Effector memory CD4-positive, alpha-beta T cell (primary cell): Measurements from ENCODE around the gene EIF4EBP2.

Experiments
- DNase-seq, 3 donors: peaks; one replicate each; pipeline ENCODE4 v3.0.0-alpha.2; 2020
- H3K27ac ChIP-seq: 2 replicates; pipeline ENCODE4 v1.7.0; 2013; ENCODE audit warnings: mild to moderate bottlenecking, low read length, moderate library complexity; ENCODE audit not compliant: insufficient read depth, poor library complexity, severe bottlenecking
- H3K27me3 ChIP-seq: replicated peaks from 2 replicates; pipeline ENCODE4 v1.7.0; 2013; ENCODE audit warnings: mild to moderate bottlenecking, low read length; ENCODE audit not compliant: insufficient read depth, control insufficient read depth, poor library complexity, severe bottlenecking
- H3K36me3 ChIP-seq: 2 replicates; pipeline ENCODE4 v1.7.0; 2013; ENCODE audit warnings: mild to moderate bottlenecking, low read length, moderate library complexity; ENCODE audit not compliant: control insufficient read depth, insufficient read depth
- H3K4me1 ChIP-seq: 2 replicates; pipeline ENCODE4 v1.7.0; 2013; ENCODE audit warnings: low read length, mild to moderate bottlenecking; ENCODE audit not compliant: control insufficient read depth, insufficient read depth, poor library complexity, severe bottlenecking
- H3K4me3 ChIP-seq: 2 replicates; pipeline ENCODE4 v1.7.0; 2013; ENCODE audit warnings: low read length, low read depth, mild to moderate bottlenecking; ENCODE audit not compliant: insufficient read depth, poor library complexity, severe bottlenecking
- H3K9me3 ChIP-seq: 2 replicates; pipeline ENCODE4 v1.7.0; 2013; ENCODE audit warnings: mild to moderate bottlenecking, low read length, moderate library complexity; ENCODE audit not compliant: control insufficient read depth

Gene EIF4EBP2

DNA sequence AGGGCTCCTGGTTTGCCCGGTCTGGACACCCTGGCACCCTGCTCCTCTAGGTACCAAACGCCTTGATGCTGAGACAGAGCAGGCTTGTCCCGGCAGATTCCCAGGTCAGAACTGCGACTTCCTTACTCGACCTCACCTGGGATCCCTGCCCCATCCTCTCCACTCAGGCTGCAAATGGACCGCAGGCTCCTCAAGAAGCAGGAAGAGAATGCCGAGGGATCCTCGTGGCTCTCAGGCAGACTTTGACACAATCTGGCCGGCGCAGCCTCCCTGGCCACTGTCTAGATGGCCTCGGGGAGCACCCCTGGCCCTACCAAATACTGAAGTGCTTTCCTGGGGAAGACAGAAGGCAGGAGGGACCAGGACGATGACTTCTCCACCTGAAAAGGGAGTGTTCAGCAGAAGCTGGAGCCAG lies 38.0 kb downstream of the EIF4EBP2 start:
- H3K4me1 ChIP-seq: peaks cover 18% of the 10 kb centered on the region
- no peak for DNase-seq
- H3K27me3 ChIP-seq: peaks cover 32% of the 10 kb centered on the region
- H3K27ac ChIP-seq: no peak overlapping the region
- no peaks in the 10 kb centered on the region for H3K9me3 ChIP-seq
- no peaks in the 10 kb centered on the region for H3K36me3 ChIP-seq
- no peak overlapping the region for H3K4me3 ChIP-seq

DNA sequence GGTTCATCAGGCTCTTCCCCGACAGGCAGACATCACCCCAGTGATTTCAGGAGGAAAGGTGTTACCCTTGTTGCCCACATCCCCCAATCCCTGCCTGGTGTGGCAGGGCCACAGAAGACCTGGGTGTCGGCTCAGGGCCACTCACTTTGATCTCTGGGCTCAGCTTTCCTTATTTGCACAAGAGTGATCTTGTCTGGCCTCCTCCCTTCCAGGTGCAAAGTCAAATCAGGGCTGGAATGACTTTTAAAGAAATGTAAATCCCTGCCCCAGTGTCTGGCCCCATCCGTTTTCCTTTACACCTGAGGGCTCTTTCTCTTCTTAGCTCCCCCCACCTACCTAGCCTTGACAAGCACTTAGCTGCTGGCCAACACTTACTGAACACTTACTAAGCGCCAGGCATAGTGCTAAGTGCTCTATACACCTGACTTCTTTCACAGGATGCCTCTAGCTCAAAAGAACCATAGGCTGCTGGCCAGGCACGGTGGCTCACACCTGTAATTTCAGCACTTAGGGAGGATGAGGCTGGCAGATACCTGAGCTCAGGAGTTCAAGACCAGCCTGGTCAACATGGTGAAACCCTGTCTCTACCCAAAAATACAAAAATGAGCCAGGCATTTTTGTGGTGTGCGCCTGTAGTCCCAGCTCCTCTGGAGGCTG lies 38.5 kb downstream of the EIF4EBP2 start:
- Histone ChIP-seq H3K27me3 (peaks cover 32% of the 10 kb centered on the region), H3K4me1 (peaks cover 18% of the 10 kb centered on the region), H3K27ac (no peak overlapping the region), H3K9me3 (no peaks in the 10 kb centered on the region), H3K4me3 (no peak overlapping the region), H3K36me3 (no peaks in the 10 kb centered on the region)
- DNase-seq: no peak

DNA sequence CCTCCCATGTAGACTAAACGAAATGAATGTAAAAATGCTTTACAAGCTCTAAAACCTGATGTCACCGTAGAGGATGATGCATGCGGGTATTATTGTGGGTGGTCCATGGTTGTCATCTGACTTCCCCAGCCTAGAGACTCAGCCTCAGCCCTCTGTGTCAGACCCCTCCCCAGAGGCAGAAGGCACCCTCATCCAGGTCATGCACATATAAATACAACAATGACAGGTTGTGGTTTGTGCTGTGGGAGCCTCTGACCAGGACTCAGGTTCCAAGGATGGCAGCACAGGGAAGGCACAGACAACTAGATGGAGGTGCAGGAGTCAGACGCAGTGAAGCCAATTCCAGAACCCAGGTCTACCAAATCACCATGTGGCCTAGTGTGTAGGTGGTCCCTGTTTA lies 40.8 kb downstream of the EIF4EBP2 start:
- peaks cover 29% of the 10 kb centered on the region for H3K27me3 ChIP-seq
- H3K9me3 ChIP-seq: no peaks in the 10 kb centered on the region
- H3K4me3 ChIP-seq: no peak overlapping the region
- DNase-seq: no peak
- no peak overlapping the region for H3K27ac ChIP-seq
- no peaks in the 10 kb centered on the region for H3K36me3 ChIP-seq
- peaks cover 18% of the 10 kb centered on the region for H3K4me1 ChIP-seq

DNA sequence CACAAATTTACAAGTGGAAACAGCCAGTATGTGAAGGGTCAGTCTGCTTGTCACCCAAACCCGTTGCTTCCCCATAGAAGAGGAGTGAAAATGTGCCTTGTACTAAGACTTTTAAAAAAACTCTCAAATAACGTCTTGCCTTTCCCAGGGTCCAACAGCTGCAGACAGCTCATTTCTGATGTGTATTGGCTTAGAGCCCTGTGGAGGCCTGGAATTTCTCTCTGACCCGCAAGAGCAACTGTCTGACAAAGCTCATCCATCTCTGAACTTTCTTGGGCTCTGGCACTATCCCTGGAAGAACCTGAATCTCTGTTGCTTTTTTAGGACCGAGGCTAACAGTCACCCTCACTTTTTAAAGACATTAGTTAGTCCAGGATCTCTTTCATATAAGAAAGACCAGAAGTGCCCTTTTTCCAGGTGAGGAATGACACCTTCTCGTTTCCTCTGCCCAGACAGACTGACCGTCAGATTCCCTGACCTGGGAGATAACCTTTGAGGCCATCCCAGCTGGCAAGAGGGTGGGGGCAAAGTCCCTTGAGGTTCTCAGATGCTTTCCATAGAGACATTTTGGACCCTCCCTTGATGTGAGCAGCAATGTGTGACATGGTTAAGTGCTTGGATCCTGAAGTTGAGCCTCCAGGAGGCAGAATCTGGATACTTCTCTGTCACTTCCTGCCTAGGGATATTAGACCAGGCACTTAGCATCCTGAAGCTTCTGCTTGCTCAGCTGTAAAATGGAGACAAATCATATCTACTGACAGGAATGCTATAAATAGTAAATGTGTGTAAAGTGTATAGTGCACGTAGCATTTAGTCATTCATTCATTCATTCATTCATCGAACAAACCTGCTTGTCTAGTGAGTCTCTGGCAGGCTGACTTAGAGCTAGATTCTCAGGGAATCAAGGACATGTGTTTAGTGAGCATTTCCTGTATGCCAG lies 42.0 kb downstream of the EIF4EBP2 start:
- Histone ChIP-seq H3K4me3 (no peak overlapping the region), H3K27me3 (peaks cover 17% of the 10 kb centered on the region), H3K4me1 (peaks cover 8% of the 10 kb centered on the region), H3K36me3 (no peaks in the 10 kb centered on the region), H3K9me3 (no peaks in the 10 kb centered on the region), H3K27ac (no peak overlapping the region)
- no peak for DNase-seq

DNA sequence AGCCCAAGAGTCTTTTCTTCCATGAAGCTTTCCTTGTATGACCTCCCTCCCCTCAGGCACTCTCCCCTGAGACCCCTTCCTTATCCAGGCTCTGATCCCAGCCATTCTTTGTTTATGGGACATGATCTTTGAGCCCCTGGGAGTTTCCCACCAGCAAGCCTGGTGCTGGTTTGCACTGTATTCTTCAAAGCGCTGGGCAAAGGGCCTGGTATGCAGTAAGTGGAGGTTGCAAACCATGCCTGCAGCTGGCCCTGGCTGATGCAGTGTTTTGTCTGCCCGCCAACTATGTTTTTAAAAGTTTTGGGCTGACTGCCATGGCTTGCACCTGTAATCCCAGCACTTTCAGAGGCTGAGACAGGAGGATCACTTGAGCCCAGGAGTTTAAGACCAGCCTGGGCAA lies 44.3 kb downstream of the EIF4EBP2 start:
- Histone ChIP-seq H3K4me3 (no peak overlapping the region), H3K27me3 (peaks cover under 1% of the 10 kb centered on the region), H3K4me1 (no peaks in the 10 kb centered on the region), H3K36me3 (no peaks in the 10 kb centered on the region), H3K27ac (no peak overlapping the region), H3K9me3 (no peaks in the 10 kb centered on the region)
- no peak for DNase-seq

DNA sequence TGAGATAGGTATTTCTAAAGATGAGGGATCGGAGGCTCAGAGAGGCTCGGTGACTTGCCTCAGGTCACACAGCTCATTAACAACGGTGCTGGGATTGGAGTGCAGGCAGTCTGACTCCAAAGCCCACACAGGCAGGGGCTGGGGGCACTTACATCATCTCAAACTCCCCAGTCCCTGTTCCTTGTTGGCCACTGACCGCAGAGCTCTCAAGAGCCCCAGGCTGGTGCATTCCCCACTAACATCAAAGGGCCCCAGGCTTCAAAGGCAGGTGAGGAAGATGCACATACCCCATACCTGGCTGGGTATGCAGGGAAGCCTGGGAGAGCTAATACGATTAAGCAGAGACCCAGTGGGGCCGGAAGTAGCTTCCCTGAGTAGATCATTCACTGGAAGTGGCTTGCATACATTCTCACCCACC lies 51.3 kb downstream of the EIF4EBP2 start:
- no peak overlapping the region for H3K4me3 ChIP-seq
- peaks cover 22% of the 10 kb centered on the region for H3K27me3 ChIP-seq

DNA sequence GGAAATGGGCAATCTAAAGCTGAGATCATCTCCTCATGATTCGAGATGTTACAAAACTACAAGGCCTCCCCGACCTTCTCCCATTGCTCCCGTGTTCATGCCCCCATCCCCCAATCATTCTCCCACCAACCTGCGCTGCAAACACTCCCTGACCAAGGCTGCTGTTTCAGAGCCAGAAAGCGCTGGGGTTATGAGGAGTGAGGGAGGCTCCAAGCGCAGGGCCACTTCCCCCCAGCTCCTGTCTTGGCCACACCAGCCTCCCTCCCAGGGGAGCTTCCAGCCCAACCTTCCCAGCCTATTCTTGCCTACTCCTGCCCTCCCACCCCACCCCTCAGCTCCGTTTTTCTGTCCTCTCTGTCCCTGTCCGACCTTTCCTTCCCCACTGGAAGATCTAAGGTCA lies 52.2 kb downstream of the EIF4EBP2 start:
- Histone ChIP-seq H3K36me3 (no peaks in the 10 kb centered on the region), H3K27me3 (peaks cover 22% of the 10 kb centered on the region), H3K4me3 (no peak overlapping the region), H3K9me3 (no peaks in the 10 kb centered on the region), H3K4me1 (peaks cover 4% of the 10 kb centered on the region), H3K27ac (no peak overlapping the region)
- no peak for DNase-seq

More for the DNA sequence above, 51.3 kb downstream of the EIF4EBP2 start:
- Histone ChIP-seq H3K9me3 (no peaks in the 10 kb centered on the region), H3K36me3 (no peaks in the 10 kb centered on the region), H3K27ac (no peak overlapping the region), H3K4me1 (peaks cover 4% of the 10 kb centered on the region)
- DNase-seq: no peak

DNA sequence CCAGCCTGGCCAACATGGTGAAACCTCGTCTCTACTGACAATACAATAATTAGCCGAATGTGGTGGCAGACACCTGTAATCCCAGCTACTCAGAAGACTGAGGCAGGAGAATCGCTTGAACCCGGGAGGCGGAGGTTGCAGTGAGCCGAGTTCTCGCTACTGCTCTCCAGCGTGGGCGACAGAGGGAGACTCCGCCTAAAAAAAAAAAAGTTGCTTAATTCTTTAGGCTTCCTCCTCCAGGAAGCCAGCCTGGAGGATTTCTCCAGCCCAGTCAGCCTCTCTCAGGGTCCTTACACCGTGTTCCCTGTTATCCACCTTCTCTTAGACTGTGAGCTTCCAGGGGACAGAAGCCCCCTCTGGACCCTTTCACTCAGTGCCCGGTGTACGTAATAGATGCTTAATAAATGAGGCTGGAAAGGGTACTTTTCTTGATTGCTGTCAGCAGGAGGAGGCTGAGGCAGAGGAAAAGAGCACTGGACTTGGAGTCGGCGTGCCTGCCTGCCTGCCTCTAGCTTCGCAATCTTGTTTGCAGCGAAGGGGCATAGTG lies 53.9 kb downstream of the EIF4EBP2 start:
- Histone ChIP-seq H3K4me1 (peaks cover 4% of the 10 kb centered on the region), H3K27ac (no peak overlapping the region), H3K9me3 (no peaks in the 10 kb centered on the region), H3K36me3 (no peaks in the 10 kb centered on the region), H3K27me3 (peaks cover 22% of the 10 kb centered on the region), H3K4me3 (no peak overlapping the region)
- DNase-seq: no peak

DNA sequence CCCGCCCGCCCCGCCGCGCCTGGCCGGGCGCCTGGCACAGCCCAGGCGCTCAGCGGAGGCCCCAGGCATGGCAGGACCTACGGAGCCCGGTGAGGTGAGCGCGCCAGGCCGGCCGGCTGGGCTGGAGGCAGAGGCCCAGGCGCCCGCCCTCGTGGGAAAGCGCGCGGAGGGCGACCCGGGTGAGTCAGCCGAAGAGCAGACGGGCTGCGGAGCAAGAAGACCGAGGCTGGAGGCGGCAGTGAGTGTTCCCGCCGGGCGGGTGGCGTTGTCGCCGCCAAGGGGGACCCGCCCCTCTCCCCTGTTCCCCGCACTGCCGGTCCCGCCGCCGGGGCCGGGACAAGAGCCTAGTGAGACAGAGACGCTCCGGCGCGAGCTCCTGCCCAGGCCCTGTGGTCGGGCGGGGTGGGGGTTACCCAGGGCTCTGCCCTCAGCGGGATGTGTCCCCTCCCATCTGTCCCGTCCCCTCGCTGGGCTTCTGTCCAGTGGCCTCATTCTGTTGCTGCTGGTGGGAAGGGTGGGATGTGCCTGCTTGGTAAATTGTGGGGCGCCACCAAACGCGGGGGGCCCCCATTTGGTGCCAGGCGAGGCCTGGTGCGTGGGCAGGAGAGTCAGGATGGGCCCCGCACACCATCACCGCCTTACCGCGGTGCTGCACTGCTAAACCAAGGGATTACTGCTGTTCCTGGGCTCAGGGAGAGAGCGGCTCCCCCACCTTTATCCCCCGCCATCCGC lies 54.5 kb downstream of the EIF4EBP2 start:
- no peak for DNase-seq
- Histone ChIP-seq H3K4me3 (no peak overlapping the region), H3K36me3 (no peaks in the 10 kb centered on the region), H3K27me3 (peaks cover 22% of the 10 kb centered on the region), H3K27ac (no peak overlapping the region), H3K4me1 (peaks cover 4% of the 10 kb centered on the region), H3K9me3 (no peaks in the 10 kb centered on the region)
